Measurements from ENCODE around the gene NAALADL2. TPM values are rescaled to one million over a fixed set of nuclear protein-coding genes. Genes with fewer than 3 reads are reported as not detected.
"Not testable (repeated sequence)": the region's sequence is repeated elsewhere in the genome, so short reads cannot be mapped to it uniquely, and the experiment has no call there.

Gene NAALADL2
- total and polyA plus RNA-seq, 2 donors from 2014 or later, result 2.0 to 20.2 TPM

GRCh38 chr3:175526191-175526590 lies 667.1 kb downstream of the NAALADL2 start:
- Histone ChIP-seq H3K27me3 (ENCODE audit: control insufficient read depth, insufficient read depth, low read length) (no peaks in the 10 kb centered on the region), H3K4me3 (ENCODE audit: low read length in 3 of 3) (peak overlapping the region; percentile 42 to 76 (median 47)), H3K4me1 (ENCODE audit: control insufficient read depth in 2 of 3, insufficient read depth in 2 of 3, low read depth in 1 of 3, low read length in 3 of 3) (no peaks in the 10 kb centered on the region), H3K9me3 (ENCODE audit: control insufficient read depth in 2 of 3, insufficient read depth in 1 of 3, low read length in 3 of 3) (no peaks in the 10 kb centered on the region), H3K36me3 (ENCODE audit: control insufficient read depth in 2 of 3, insufficient read depth in 3 of 3, low read length in 3 of 3) (no peaks in the 10 kb centered on the region), H3K9ac (ENCODE audit: low read length in 3 of 3) (no peak overlapping the region), H3K27ac (ENCODE audit: low read depth in 2 of 2, low read length in 2 of 2) (no peak overlapping the region)
- DNase-seq (no peak), FAIRE-seq (no peak)
- intact Hi-C loops (cut with DNase I), result no loop called here
- TF ChIP-seq, protein P1, sequence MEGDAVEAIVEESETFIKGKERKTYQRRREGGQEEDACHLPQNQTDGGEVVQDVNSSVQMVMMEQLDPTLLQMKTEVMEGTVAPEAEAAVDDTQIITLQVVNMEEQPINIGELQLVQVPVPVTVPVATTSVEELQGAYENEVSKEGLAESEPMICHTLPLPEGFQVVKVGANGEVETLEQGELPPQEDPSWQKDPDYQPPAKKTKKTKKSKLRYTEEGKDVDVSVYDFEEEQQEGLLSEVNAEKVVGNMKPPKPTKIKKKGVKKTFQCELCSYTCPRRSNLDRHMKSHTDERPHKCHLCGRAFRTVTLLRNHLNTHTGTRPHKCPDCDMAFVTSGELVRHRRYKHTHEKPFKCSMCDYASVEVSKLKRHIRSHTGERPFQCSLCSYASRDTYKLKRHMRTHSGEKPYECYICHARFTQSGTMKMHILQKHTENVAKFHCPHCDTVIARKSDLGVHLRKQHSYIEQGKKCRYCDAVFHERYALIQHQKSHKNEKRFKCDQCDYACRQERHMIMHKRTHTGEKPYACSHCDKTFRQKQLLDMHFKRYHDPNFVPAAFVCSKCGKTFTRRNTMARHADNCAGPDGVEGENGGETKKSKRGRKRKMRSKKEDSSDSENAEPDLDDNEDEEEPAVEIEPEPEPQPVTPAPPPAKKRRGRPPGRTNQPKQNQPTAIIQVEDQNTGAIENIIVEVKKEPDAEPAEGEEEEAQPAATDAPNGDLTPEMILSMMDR (IDR thresholded peaks at IDR 0.05; ENCODE audit: borderline replicate concordance, extremely low read depth, insufficient read depth), result no peak

DNA sequence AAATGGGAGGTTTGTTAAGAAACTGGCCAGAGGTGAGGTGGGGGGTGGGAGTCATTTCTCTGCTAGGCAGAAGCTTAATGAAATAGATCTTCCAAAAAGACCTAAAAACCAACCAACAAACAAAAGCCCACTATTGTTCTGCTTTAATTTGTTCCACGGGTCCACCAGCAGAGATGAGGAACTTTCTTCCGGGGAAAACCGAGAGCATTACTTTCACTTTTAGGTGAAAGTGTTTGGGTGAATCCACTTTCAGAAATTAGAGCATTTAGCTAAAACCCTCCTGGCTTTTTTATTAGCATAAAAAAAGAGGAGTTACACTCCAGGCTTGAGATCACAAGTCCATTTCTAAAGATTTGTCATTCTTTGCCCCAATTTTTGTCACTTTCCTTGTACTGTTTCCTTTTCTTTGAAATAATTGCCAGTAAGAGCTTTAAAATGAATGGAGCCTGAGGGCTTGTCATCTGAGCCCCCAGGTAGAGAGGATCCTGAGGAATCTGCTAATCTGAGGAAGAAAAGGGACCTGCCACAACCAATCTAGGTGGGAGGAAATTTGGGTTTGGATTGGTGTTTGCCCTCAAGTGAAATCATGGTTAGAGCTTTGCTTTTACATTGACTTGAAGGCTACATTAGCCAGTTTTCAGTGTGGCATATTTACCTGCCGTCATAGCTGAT lies 667.6 kb downstream of the NAALADL2 start:
- H3K36me3 ChIP-seq (ENCODE audit: control insufficient read depth in 2 of 3, insufficient read depth in 3 of 3, low read length in 3 of 3), result no peaks in the 10 kb centered on the region
- intact Hi-C loops (cut with DNase I), result no loop called here
- DNase-seq (peak in 1 of 5 donors; percentile 8), FAIRE-seq (no peak)
- H3K9me3 ChIP-seq (ENCODE audit: control insufficient read depth in 2 of 3, insufficient read depth in 1 of 3, low read length in 3 of 3), result no peaks in the 10 kb centered on the region
- no peak overlapping the region for H3K27ac ChIP-seq (ENCODE audit: low read depth in 2 of 2, low read length in 2 of 2)
- H3K4me1 ChIP-seq (ENCODE audit: control insufficient read depth in 2 of 3, insufficient read depth in 2 of 3, low read depth in 1 of 3, low read length in 3 of 3), result no peaks in the 10 kb centered on the region
- no peak overlapping the region for H3K9ac ChIP-seq (ENCODE audit: low read length in 3 of 3)
- TF ChIP-seq, protein P1 (IDR thresholded peaks at IDR 0.05; ENCODE audit: borderline replicate concordance, extremely low read depth, insufficient read depth), result no peak
- H3K4me3 ChIP-seq (ENCODE audit: low read length in 3 of 3), result peak overlapping the region; percentile 42 to 76 (median 47)
- no peaks in the 10 kb centered on the region for H3K27me3 ChIP-seq (ENCODE audit: control insufficient read depth, insufficient read depth, low read length)

DNA sequence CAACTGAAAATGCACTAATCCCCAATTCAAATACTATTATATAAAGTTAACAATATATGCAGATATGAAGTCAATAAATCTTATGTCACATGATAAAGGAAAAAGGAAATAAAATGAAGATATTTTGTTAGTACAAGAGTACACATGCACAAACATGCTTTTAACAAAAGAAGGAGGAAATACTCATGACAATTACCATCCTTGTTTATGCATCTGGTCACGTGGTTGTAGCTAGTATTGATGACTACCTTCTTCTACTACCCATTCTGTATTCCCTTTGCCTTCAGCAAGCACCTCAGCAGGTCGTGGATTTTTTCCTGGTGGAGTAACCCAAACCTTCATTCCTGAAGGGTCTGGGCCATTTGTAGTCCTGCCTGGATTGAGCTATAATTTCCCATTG lies 669.6 kb downstream of the NAALADL2 start:
- FAIRE-seq; H3K4me1 ChIP-seq (ENCODE audit: control insufficient read depth in 2 of 3, insufficient read depth in 2 of 3, low read depth in 1 of 3, low read length in 3 of 3); H3K27me3 ChIP-seq (ENCODE audit: control insufficient read depth, insufficient read depth, low read length); H3K9me3 ChIP-seq (ENCODE audit: control insufficient read depth in 2 of 3, insufficient read depth in 1 of 3, low read length in 3 of 3); intact Hi-C loops (cut with DNase I); H3K27ac ChIP-seq (ENCODE audit: low read depth in 2 of 2, low read length in 2 of 2); H3K9ac ChIP-seq (ENCODE audit: low read length in 3 of 3); DNase-seq; H3K4me3 ChIP-seq (ENCODE audit: low read length in 3 of 3); H3K36me3 ChIP-seq (ENCODE audit: control insufficient read depth in 2 of 3, insufficient read depth in 3 of 3, low read length in 3 of 3): not testable (repeated sequence)

GRCh38 chr3:175535351-175535750 lies 676.2 kb downstream of the NAALADL2 start:
- Histone ChIP-seq H3K27me3 (ENCODE audit: control insufficient read depth, insufficient read depth, low read length) (no peaks in the 10 kb centered on the region), H3K27ac (ENCODE audit: low read depth in 2 of 2, low read length in 2 of 2) (no peak overlapping the region), H3K36me3 (ENCODE audit: control insufficient read depth in 2 of 3, insufficient read depth in 3 of 3, low read length in 3 of 3) (no peaks in the 10 kb centered on the region), H3K4me3 (ENCODE audit: low read length in 3 of 3) (no peak overlapping the region), H3K9ac (ENCODE audit: low read length in 3 of 3) (no peak overlapping the region), H3K4me1 (ENCODE audit: control insufficient read depth in 2 of 3, insufficient read depth in 2 of 3, low read depth in 1 of 3, low read length in 3 of 3) (no peaks in the 10 kb centered on the region), H3K9me3 (ENCODE audit: control insufficient read depth in 2 of 3, insufficient read depth in 1 of 3, low read length in 3 of 3) (no peaks in the 10 kb centered on the region)
- DNase-seq (no peak), FAIRE-seq (no peak)
- TF ChIP-seq, protein P1 (IDR thresholded peaks at IDR 0.05; ENCODE audit: borderline replicate concordance, extremely low read depth, insufficient read depth), result no peak
- intact Hi-C loops (cut with DNase I), result no loop called here

Data from kidney (tissue), 14 donors.